ENCODE data around the gene TBC1D3I. TPM values are rescaled to one million over a fixed set of nuclear protein-coding genes. Genes with fewer than 3 reads are reported as not detected.

The TBC1D3I gene
- total and polyA plus RNA-seq, 4 donors, result 0.39 to 0.73 TPM; not detected in 2

DNA sequence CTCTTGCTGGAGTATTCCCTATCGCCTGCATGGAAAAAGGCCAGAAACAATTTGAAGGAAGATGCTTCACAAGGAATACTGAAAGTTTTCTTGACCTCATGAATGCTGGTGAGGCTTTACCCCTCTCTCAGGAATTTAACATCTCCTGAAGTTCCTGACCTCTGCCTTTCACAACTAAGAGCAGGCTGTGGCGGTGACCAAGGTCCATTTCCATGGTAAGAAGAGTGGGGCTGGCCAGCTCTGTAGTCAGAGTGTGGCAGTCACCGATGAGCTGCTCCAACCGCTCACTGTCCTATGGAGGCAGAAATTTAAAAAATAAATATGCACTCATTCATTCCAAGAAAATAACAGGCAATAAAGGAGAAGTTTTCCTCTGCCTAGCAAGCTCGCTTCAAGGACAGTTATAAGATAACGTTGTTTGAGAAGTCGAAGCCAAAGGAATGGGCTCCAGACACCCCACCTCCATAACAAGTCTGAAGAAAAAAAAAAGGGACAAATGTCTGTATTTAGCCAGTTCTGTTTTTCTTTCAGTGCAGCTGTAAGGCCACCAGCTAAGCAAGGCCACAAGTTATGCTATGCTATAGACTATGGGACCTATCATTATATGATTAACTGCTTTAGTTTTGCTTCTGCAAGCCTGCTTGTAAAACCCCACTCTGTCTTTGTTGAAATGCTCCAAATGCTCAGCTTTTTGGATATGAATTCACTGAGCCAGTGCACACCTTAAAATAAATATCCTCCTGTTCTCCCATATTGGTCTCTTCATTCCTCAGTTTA lies 59.5 kb downstream of the TBC1D3I start:
- no peak overlapping the region for H3K9ac ChIP-seq (ENCODE audit: insufficient read depth in 1 of 2, low read length in 2 of 2)
- no peak overlapping the region for H3K27ac ChIP-seq (ENCODE audit: low read depth in 1 of 2, low read length in 1 of 2)
- 78 to 89% methylated on average over 7 of the region's 7 CpGs for WGBS, 2 donors
- TF ChIP-seq, protein P1, sequence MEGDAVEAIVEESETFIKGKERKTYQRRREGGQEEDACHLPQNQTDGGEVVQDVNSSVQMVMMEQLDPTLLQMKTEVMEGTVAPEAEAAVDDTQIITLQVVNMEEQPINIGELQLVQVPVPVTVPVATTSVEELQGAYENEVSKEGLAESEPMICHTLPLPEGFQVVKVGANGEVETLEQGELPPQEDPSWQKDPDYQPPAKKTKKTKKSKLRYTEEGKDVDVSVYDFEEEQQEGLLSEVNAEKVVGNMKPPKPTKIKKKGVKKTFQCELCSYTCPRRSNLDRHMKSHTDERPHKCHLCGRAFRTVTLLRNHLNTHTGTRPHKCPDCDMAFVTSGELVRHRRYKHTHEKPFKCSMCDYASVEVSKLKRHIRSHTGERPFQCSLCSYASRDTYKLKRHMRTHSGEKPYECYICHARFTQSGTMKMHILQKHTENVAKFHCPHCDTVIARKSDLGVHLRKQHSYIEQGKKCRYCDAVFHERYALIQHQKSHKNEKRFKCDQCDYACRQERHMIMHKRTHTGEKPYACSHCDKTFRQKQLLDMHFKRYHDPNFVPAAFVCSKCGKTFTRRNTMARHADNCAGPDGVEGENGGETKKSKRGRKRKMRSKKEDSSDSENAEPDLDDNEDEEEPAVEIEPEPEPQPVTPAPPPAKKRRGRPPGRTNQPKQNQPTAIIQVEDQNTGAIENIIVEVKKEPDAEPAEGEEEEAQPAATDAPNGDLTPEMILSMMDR (IDR thresholded peaks at IDR 0.05; ENCODE audit: control extremely low read depth, extremely low read depth), result no peak
- no peak for ATAC-seq (ENCODE audit: insufficient read depth, low FRiP score)
- H3K27me3 ChIP-seq (ENCODE audit: control insufficient read depth in 3 of 3, insufficient read depth in 3 of 3, low read length in 2 of 3), result no peaks in the 10 kb centered on the region
- no peaks in the 10 kb centered on the region for H3K4me1 ChIP-seq (ENCODE audit: control insufficient read depth in 5 of 5, insufficient read depth in 5 of 5, low read length in 5 of 5)
- H3K4me3 ChIP-seq, result no peak overlapping the region
- no peaks in the 10 kb centered on the region for H3K36me3 ChIP-seq (ENCODE audit: control insufficient read depth in 4 of 4, insufficient read depth in 4 of 4, low read length in 4 of 4)
- DNase-seq, result no peak
- H3K9me3 ChIP-seq (ENCODE audit: control insufficient read depth in 4 of 4, insufficient read depth in 3 of 4, low read length in 3 of 4), result no peaks in the 10 kb centered on the region

Small RNA genes within 50 kb of the gene (small RNA-seq; reads per million reads assigned to genes)
- gene AC243829.3 (ENCODE audit: low replicate concordance) (not detected), gene AC243829.6 (ENCODE audit: low replicate concordance) (not detected), gene RF00019 (ENCODE audit: low replicate concordance) (not detected)

Other genes with a start within 250 kb of the TBC1D3I start
- gene CCL23, start 246.6 kb downstream of the TBC1D3I start, total RNA-seq, result 1 to 10 TPM in 1 of 2 donors, not detected in 1; 5.1 TPM
- gene CCL23, start 246.6 kb downstream of the TBC1D3I start, polyA plus RNA-seq, result 10 to 100 TPM in 1 of 2 donors, 1 to 10 TPM in 1; 7.2 to 34.4 TPM
- 10 to 100 TPM in 1 of 2 donors, 1 to 10 TPM in 1; 8.7 to 41.0 TPM for gene CCL18, start 200.3 kb downstream of the TBC1D3I start, total RNA-seq
- gene CCL18, start 200.3 kb downstream of the TBC1D3I start, polyA plus RNA-seq, result 10 to 100 TPM; 76.1 to 89.9 TPM
- 10 to 100 TPM; 16.3 to 31.6 TPM for gene CCL3, start 174.4 kb downstream of the TBC1D3I start, total RNA-seq
- gene CCL3, start 174.4 kb downstream of the TBC1D3I start, polyA plus RNA-seq, result 100 to 1,000 TPM in 1 of 2 donors, 1 to 10 TPM in 1; 7.8 to 526 TPM
- 10 to 100 TPM; 15.1 to 27.0 TPM for gene CCL4, start 160.7 kb downstream of the TBC1D3I start, total RNA-seq
- 100 to 1,000 TPM in 1 of 2 donors, 1 to 10 TPM in 1; 8.3 to 502 TPM for gene CCL4, start 160.7 kb downstream of the TBC1D3I start, polyA plus RNA-seq
- gene TBC1D3B, start 87.9 kb downstream of the TBC1D3I start, total RNA-seq, result 1 to 10 TPM; 2.2 to 7.5 TPM
- 1 to 10 TPM; 1.6 to 3.8 TPM for gene TBC1D3B, start 87.9 kb downstream of the TBC1D3I start, polyA plus RNA-seq
- 10 to 100 TPM in 1 of 2 donors, 1 to 10 TPM in 1; 3.5 to 24.7 TPM for gene CCL3L1, start 67.8 kb downstream of the TBC1D3I start, total RNA-seq
- 10 to 100 TPM in 1 of 2 donors, under 1 TPM in 1; 0.98 to 62.1 TPM for gene CCL3L1, start 67.8 kb downstream of the TBC1D3I start, polyA plus RNA-seq
- 10 to 100 TPM; 10.7 to 52.2 TPM for gene CCL4L2, start 53.5 kb downstream of the TBC1D3I start, total RNA-seq
- 100 to 1,000 TPM in 1 of 2 donors, 1 to 10 TPM in 1; 4.5 to 125 TPM for gene CCL4L2, start 53.5 kb downstream of the TBC1D3I start, polyA plus RNA-seq
- not detected for gene TBC1D3G, start 59.3 kb upstream of the TBC1D3I start, total RNA-seq
- gene TBC1D3G, start 59.3 kb upstream of the TBC1D3I start, polyA plus RNA-seq, result not detected
- gene TBC1D3H, start 123.9 kb upstream of the TBC1D3I start, total RNA-seq, result not detected
- 1 to 10 TPM in 1 of 2 donors, not detected in 1; 1.2 TPM for gene TBC1D3H, start 123.9 kb upstream of the TBC1D3I start, polyA plus RNA-seq
- gene ZNHIT3, start 222.1 kb upstream of the TBC1D3I start, total RNA-seq, result 10 to 100 TPM; 23.0 to 35.2 TPM
- gene ZNHIT3, start 222.1 kb upstream of the TBC1D3I start, polyA plus RNA-seq, result 10 to 100 TPM; 32.7 to 34.5 TPM

Measured in lung (tissue), 13 donors.